Endodermal cell (in vitro differentiated cells): Measurements from ENCODE around the gene ADGB. TPM values are rescaled to one million over a fixed set of nuclear protein-coding genes. Genes with fewer than 3 reads are reported as not detected.
"Not testable (repeated sequence)": the region's sequence is repeated elsewhere in the genome, so short reads cannot be mapped to it uniquely, and the experiment has no call there.

Experiments used
- DNase-seq: peaks from one replicate; pipeline ENCODE4 v3.0.0-alpha.2; 2017
- H3K27ac ChIP-seq: 2 replicates; pipeline ENCODE4 v1.5.1; 2013; ENCODE audit warnings: mild to moderate bottlenecking, low read depth, low read length, moderate library complexity
- H3K27me3 ChIP-seq: 2 replicates; pipeline ENCODE4 v1.6.1; 2013; ENCODE audit warnings: mild to moderate bottlenecking, low read length, moderate library complexity; ENCODE audit not compliant: insufficient read depth, control insufficient read depth, poor library complexity, severe bottlenecking
- H3K36me3 ChIP-seq: 2 replicates; pipeline ENCODE4 v1.7.0; 2013; ENCODE audit warnings: mild to moderate bottlenecking, low read length, moderate library complexity; ENCODE audit not compliant: control insufficient read depth, insufficient read depth
- H3K4me1 ChIP-seq: one replicate; pipeline ENCODE4 v1.7.0; 2013; ENCODE audit warnings: low read length; ENCODE audit not compliant: control insufficient read depth, insufficient read depth
- H3K4me3 ChIP-seq: 2 replicates; pipeline ENCODE4 v1.5.1; 2013; ENCODE audit warnings: mild to moderate bottlenecking, low read length, moderate library complexity
- H3K9ac ChIP-seq: 2 replicates; pipeline ENCODE4 v1.6.1; 2013; ENCODE audit warnings: mild to moderate bottlenecking, low read length, moderate library complexity; ENCODE audit not compliant: poor library complexity, severe bottlenecking; ENCODE audit errors: extremely low read depth
- H3K9me3 ChIP-seq: 2 replicates; pipeline ENCODE4 v1.6.1; 2013; ENCODE audit warnings: mild to moderate bottlenecking, low read length, moderate library complexity; ENCODE audit not compliant: control insufficient read depth
- H3K27ac Mint-ChIP-seq: 2 replicates; pipeline ENCODE4 v1.8.0; 2020; ENCODE audit warnings: mixed read lengths
- H3K27me3 Mint-ChIP-seq: 2 replicates; pipeline ENCODE4 v1.8.0; 2021; ENCODE audit warnings: mild to moderate bottlenecking, mixed read lengths; ENCODE audit not compliant: insufficient read depth
- H3K36me3 Mint-ChIP-seq: 2 replicates; pipeline ENCODE4 v1.8.0; 2020; ENCODE audit warnings: low read depth, mixed read lengths
- H3K4me1 Mint-ChIP-seq: 2 replicates; pipeline ENCODE4 v1.8.0; 2020; ENCODE audit warnings: mixed read lengths
- H3K4me3 Mint-ChIP-seq: 2 replicates; pipeline ENCODE4 v1.8.0; 2020; ENCODE audit warnings: mild to moderate bottlenecking, moderate library complexity, mixed read lengths
- H3K9me3 Mint-ChIP-seq: 2 replicates; pipeline ENCODE4 v1.8.0; 2020; ENCODE audit warnings: mild to moderate bottlenecking, mixed read lengths
- CTCF ChIP-seq: fragments of 200-600 bp; sonication (generic); conservative IDR thresholded peaks from 2 replicates; pipeline ENCODE4 v1.5.0; 2021; ENCODE audit warnings: antibody characterized with exemption, mild to moderate bottlenecking
- WGBS, 2 experiments: methylation state at CpG; one replicate each; pipeline versions ENCODE4 v1.1.5 to v1.1.7; 2013; ENCODE audit warnings: missing lambda C conversion rate in 2 of 2, mixed read lengths in 1 of 2; ENCODE audit not compliant: insufficient coverage in 1 of 2, insufficient read length in 1 of 2; 5-methylcytosine and 5-hydroxymethylcytosine counted together
- total RNA-seq, 2 donors: library from RNA; stranded (reverse); fragmentation: NEBNext Ultra II Directional in 1 of 2; extraction: Animal tissue kit (Norgen Biotek cat#: 25700) in 1 of 2; gene quantifications; 2 replicates in 1 of 2; 3 replicates in 1 of 2; pipeline ENCODE4 v1.2.1, GENCODE V29; 2021

Gene ADGB
- total RNA-seq, 2 donors from 2014 or later = 0.37 to 1.3 TPM

GRCh38 chr6:146553377-146554135 lies 45.2 kb upstream of the ADGB start:
- 95 to 100% methylated on average over 7 of the region's 7 CpGs for WGBS, 2 experiments
- no peaks in the 10 kb centered on the region for H3K9me3 ChIP-seq
- no peaks in the 10 kb centered on the region for H3K9me3 Mint-ChIP-seq
- peaks cover 3% of the 10 kb centered on the region for H3K4me1 Mint-ChIP-seq
- H3K9ac ChIP-seq = no peak overlapping the region
- H3K4me1 ChIP-seq = no peaks in the 10 kb centered on the region
- DNase-seq = no peak
- H3K27me3 Mint-ChIP-seq = no peaks in the 10 kb centered on the region
- H3K36me3 ChIP-seq = peaks cover 63% of the 10 kb centered on the region
- H3K36me3 Mint-ChIP-seq = peaks cover 64% of the 10 kb centered on the region
- no peak for TF ChIP-seq CTCF
- H3K4me3 ChIP-seq = no peak overlapping the region
- no peak overlapping the region for H3K27ac Mint-ChIP-seq
- H3K27me3 ChIP-seq = no peaks in the 10 kb centered on the region
- no peak overlapping the region for H3K4me3 Mint-ChIP-seq
- H3K27ac ChIP-seq = no peak overlapping the region

- Histone ChIP-seq H3K9me3 (no peaks in the 10 kb centered on the region), H3K27ac (no peak overlapping the region), H3K4me3 (no peak overlapping the region), H3K4me1 (no peaks in the 10 kb centered on the region), H3K9ac (no peak overlapping the region), H3K27me3 (no peaks in the 10 kb centered on the region), H3K36me3 (peaks cover 5% of the 10 kb centered on the region)
- no peak overlapping the region for H3K4me3 Mint-ChIP-seq
- no peak overlapping the region for H3K27ac Mint-ChIP-seq
- peaks cover 6% of the 10 kb centered on the region for H3K36me3 Mint-ChIP-seq
- no peaks in the 10 kb centered on the region for H3K9me3 Mint-ChIP-seq
- H3K27me3 Mint-ChIP-seq = no peaks in the 10 kb centered on the region
- no peaks in the 10 kb centered on the region for H3K4me1 Mint-ChIP-seq
- 86% methylated on average over 1 of the region's 1 CpG; no CpG with 5 or more reads in 1 of the 2 experiments for WGBS, 2 experiments
- DNase-seq = no peak
- no peak for TF ChIP-seq CTCF
Measured at GRCh38 chr6:146560607-146561006, 38.2 kb upstream of the ADGB start.

GRCh38 chr6:146566661-146567060 lies 32.1 kb upstream of the ADGB start:
- not testable (repeated sequence) for H3K9me3 ChIP-seq, DNase-seq, H3K4me3 Mint-ChIP-seq, H3K27me3 Mint-ChIP-seq, H3K36me3 Mint-ChIP-seq, H3K27ac ChIP-seq, H3K4me1 Mint-ChIP-seq, H3K36me3 ChIP-seq, H3K9ac ChIP-seq, H3K27ac Mint-ChIP-seq, H3K4me1 ChIP-seq, H3K27me3 ChIP-seq, H3K4me3 ChIP-seq, H3K9me3 Mint-ChIP-seq
- WGBS, 2 experiments = 91 to 100% methylated on average over 1 to 2 of the region's 2 CpGs

GRCh38 chr6:146568619-146569018 lies 30.2 kb upstream of the ADGB start:
- not testable (repeated sequence) for H3K4me1 Mint-ChIP-seq, H3K27me3 Mint-ChIP-seq

More at GRCh38 chr6:146568619-146569018, 30.2 kb upstream of the ADGB start:
- H3K9me3 Mint-ChIP-seq, H3K4me1 ChIP-seq, DNase-seq, H3K4me3 ChIP-seq, H3K9me3 ChIP-seq, H3K27ac ChIP-seq, H3K36me3 Mint-ChIP-seq, H3K36me3 ChIP-seq, H3K27ac Mint-ChIP-seq, H3K9ac ChIP-seq, H3K27me3 ChIP-seq, H3K4me3 Mint-ChIP-seq: not testable (repeated sequence)
- whole genome bisulfite sequencing, 2 experiments = 95 to 100% methylated on average over 2 to 3 of the region's 3 CpGs
